Mesendoderm (in vitro differentiated cells): ENCODE measurements around the gene PLXNC1.

Experiments used
- DNase-seq: peaks from one replicate; pipeline ENCODE4 v3.0.0; 2013
- H2AK5ac ChIP-seq: 2 replicates; pipeline ENCODE4 v1.6.1; 2013; ENCODE audit warnings: low read length, inconsistent platforms
- H2BK120ac ChIP-seq: 2 replicates; pipeline ENCODE4 v1.6.1; 2013; ENCODE audit warnings: low read depth, mild to moderate bottlenecking, low read length, moderate library complexity, mixed read lengths
- H2BK15ac ChIP-seq: replicated peaks from 2 replicates; pipeline ENCODE4 v1.6.1; 2013; ENCODE audit warnings: low read depth, mild to moderate bottlenecking, moderate library complexity
- H2BK5ac ChIP-seq: 2 replicates; pipeline ENCODE4 v1.6.1; 2013; ENCODE audit warnings: low read length, inconsistent platforms
- H3K18ac ChIP-seq: 2 replicates; pipeline ENCODE4 v1.6.1; 2013; ENCODE audit warnings: mild to moderate bottlenecking, low read length, mixed read lengths
- H3K23ac ChIP-seq: one replicate; pipeline ENCODE4 v1.6.1; 2013; ENCODE audit warnings: low read length
- H3K27ac ChIP-seq: 2 replicates; pipeline ENCODE4 v1.5.1; 2013; ENCODE audit warnings: low read depth, mild to moderate bottlenecking, inconsistent platforms, low read length, moderate library complexity
- H3K27me3 ChIP-seq: 2 replicates; pipeline ENCODE4 v1.6.1; 2013; ENCODE audit warnings: low read length, control low read depth, mild to moderate bottlenecking, inconsistent platforms; ENCODE audit not compliant: insufficient read depth, poor library complexity
- H3K36me3 ChIP-seq: 2 replicates; pipeline ENCODE4 v1.6.1; 2013; ENCODE audit warnings: low read length, inconsistent platforms; ENCODE audit not compliant: control insufficient read depth, insufficient read depth
- H3K4ac ChIP-seq: one replicate; pipeline ENCODE4 v1.6.1; 2013; ENCODE audit warnings: low read depth, mild to moderate bottlenecking, low read length, moderate library complexity
- H3K4me1 ChIP-seq: 2 replicates; pipeline ENCODE4 v1.6.1; 2013; ENCODE audit warnings: low read depth, low read length, inconsistent platforms; ENCODE audit not compliant: control insufficient read depth
- H3K4me2 ChIP-seq: 2 replicates; pipeline ENCODE4 v1.6.1; 2013; ENCODE audit warnings: low read length
- H3K4me3 ChIP-seq: 2 replicates; pipeline ENCODE4 v1.5.1; 2013; ENCODE audit warnings: mild to moderate bottlenecking, low read length
- H3K56ac ChIP-seq: one replicate; pipeline ENCODE4 v1.6.1; 2013; ENCODE audit warnings: low read length
- H3K79me1 ChIP-seq: 2 replicates; pipeline ENCODE4 v1.6.1; 2013; ENCODE audit warnings: low read length, inconsistent platforms
- H3K79me2 ChIP-seq: 2 replicates; pipeline ENCODE4 v1.6.1; 2013; ENCODE audit warnings: mild to moderate bottlenecking, low read length; ENCODE audit not compliant: control insufficient read depth, insufficient read depth
- H3K9ac ChIP-seq: 2 replicates; pipeline ENCODE4 v1.6.1; 2013; ENCODE audit warnings: low read length, inconsistent platforms
- H4K5ac ChIP-seq: one replicate; pipeline ENCODE4 v1.6.1; 2013; ENCODE audit warnings: low read length
- H4K8ac ChIP-seq: one replicate; pipeline ENCODE4 v1.6.1; 2013; ENCODE audit warnings: low read depth, mild to moderate bottlenecking, control low read depth, low read length, moderate library complexity
- WGBS: extraction: QIAGEN DNeasy Blood & Tissue Kit; methylation state at CpG from one replicate; pipeline ENCODE4 v1.1.7; 2013; ENCODE audit warnings: low lambda C conversion rate, missing lambda C conversion rate; ENCODE audit not compliant: insufficient coverage; ENCODE audit errors: extremely low coverage; 5-methylcytosine and 5-hydroxymethylcytosine counted together

PLXNC1 gene

GRCh38 chr12:94267921-94268471 lies 119.6 kb downstream of the PLXNC1 start:
- no CpG with 5 or more reads among the region's 5 CpGs for WGBS
- H3K79me1 ChIP-seq = no peaks in the 10 kb centered on the region
- no peak overlapping the region for H3K56ac ChIP-seq
- no peak overlapping the region for H3K9ac ChIP-seq
- H2BK120ac ChIP-seq = no peak overlapping the region
- no peak overlapping the region for H2BK5ac ChIP-seq
- H3K4ac ChIP-seq = no peak overlapping the region
- no peak overlapping the region for H4K8ac ChIP-seq
- no peak overlapping the region for H4K5ac ChIP-seq
- H3K27ac ChIP-seq = no peak overlapping the region
- H3K36me3 ChIP-seq = no peaks in the 10 kb centered on the region
- H3K23ac ChIP-seq = no peak overlapping the region
- H3K79me2 ChIP-seq = no peaks in the 10 kb centered on the region
- no peak overlapping the region for H3K18ac ChIP-seq
- peaks cover 7% of the 10 kb centered on the region for H3K4me1 ChIP-seq
- no peaks in the 10 kb centered on the region for H3K27me3 ChIP-seq
- no peak overlapping the region for H2AK5ac ChIP-seq
- H2BK15ac ChIP-seq = no peak overlapping the region
- no peak for DNase-seq
- H3K4me2 ChIP-seq = no peak overlapping the region
- H3K4me3 ChIP-seq = no peak overlapping the region

GRCh38 chr12:94269316-94269999 lies 121.1 kb downstream of the PLXNC1 start:
- H4K5ac ChIP-seq = no peak overlapping the region
- H3K18ac ChIP-seq = no peak overlapping the region
- no peak overlapping the region for H4K8ac ChIP-seq
- H3K27me3 ChIP-seq = no peaks in the 10 kb centered on the region
- H3K56ac ChIP-seq = no peak overlapping the region
- H2AK5ac ChIP-seq = no peak overlapping the region
- H3K9ac ChIP-seq = no peak overlapping the region
- no peak for DNase-seq
- H3K4me3 ChIP-seq = no peak overlapping the region
- H3K79me1 ChIP-seq = no peaks in the 10 kb centered on the region
- no peaks in the 10 kb centered on the region for H3K79me2 ChIP-seq
- H2BK15ac ChIP-seq = no peak overlapping the region
- no peak overlapping the region for H3K23ac ChIP-seq
- H3K36me3 ChIP-seq = no peaks in the 10 kb centered on the region
- H3K4ac ChIP-seq = no peak overlapping the region
- no peak overlapping the region for H3K27ac ChIP-seq
- H3K4me2 ChIP-seq = no peak overlapping the region
- WGBS = no CpG with 5 or more reads among the region's 4 CpGs
- no peak overlapping the region for H2BK120ac ChIP-seq
- H2BK5ac ChIP-seq = no peak overlapping the region
- no peaks in the 10 kb centered on the region for H3K4me1 ChIP-seq

DNA sequence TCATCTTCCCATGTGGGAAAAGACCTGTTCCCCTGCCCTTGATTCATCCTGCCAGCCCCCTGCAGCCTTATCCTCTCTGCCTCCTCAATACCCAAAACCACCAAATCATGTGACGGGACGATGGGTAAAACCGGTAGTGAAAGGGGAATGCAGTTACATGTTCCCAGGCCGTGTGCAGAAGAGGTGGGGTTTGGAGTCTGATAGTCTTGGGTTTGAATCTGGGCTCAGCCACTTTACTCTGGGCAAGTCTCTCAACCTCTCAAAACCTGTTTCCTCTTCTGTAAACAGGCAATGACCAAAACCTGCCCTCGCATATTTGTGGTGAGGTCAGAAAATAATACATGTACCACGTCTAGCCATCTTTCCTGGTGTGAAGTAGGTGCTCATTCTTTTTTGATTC lies 123.0 kb downstream of the PLXNC1 start:
- Histone ChIP-seq H3K18ac (no peak overlapping the region), H3K36me3 (no peaks in the 10 kb centered on the region), H2BK120ac (no peak overlapping the region), H4K5ac (no peak overlapping the region), H3K27ac (no peak overlapping the region), H2BK5ac (no peak overlapping the region), H3K56ac (no peak overlapping the region), H3K79me1 (no peaks in the 10 kb centered on the region), H3K9ac (no peak overlapping the region), H3K4me1 (no peaks in the 10 kb centered on the region), H3K4me2 (no peak overlapping the region), H3K23ac (no peak overlapping the region), H2AK5ac (no peak overlapping the region), H2BK15ac (no peak overlapping the region), H3K4me3 (no peak overlapping the region), H4K8ac (no peak overlapping the region), H3K4ac (no peak overlapping the region), H3K79me2 (no peaks in the 10 kb centered on the region), H3K27me3 (no peaks in the 10 kb centered on the region)
- no peak for DNase-seq
- no CpG with 5 or more reads among the region's 6 CpGs for WGBS

- no peaks in the 10 kb centered on the region for H3K79me2 ChIP-seq
- DNase-seq = no peak
- H4K5ac ChIP-seq = no peak overlapping the region
- no CpG with 5 or more reads among the region's 5 CpGs for WGBS
- H3K4me1 ChIP-seq = no peaks in the 10 kb centered on the region
- no peak overlapping the region for H3K4ac ChIP-seq
- no peaks in the 10 kb centered on the region for H3K27me3 ChIP-seq
- no peaks in the 10 kb centered on the region for H3K36me3 ChIP-seq
- H4K8ac ChIP-seq = no peak overlapping the region
- no peak overlapping the region for H3K56ac ChIP-seq
- H3K79me1 ChIP-seq = no peaks in the 10 kb centered on the region
- no peak overlapping the region for H3K4me3 ChIP-seq
- no peak overlapping the region for H3K18ac ChIP-seq
- H2AK5ac ChIP-seq = no peak overlapping the region
- no peak overlapping the region for H3K27ac ChIP-seq
- H3K23ac ChIP-seq = no peak overlapping the region
- no peak overlapping the region for H2BK5ac ChIP-seq
- H2BK120ac ChIP-seq = no peak overlapping the region
- no peak overlapping the region for H3K9ac ChIP-seq
- H3K4me2 ChIP-seq = no peak overlapping the region
- H2BK15ac ChIP-seq = no peak overlapping the region
Measured at GRCh38 chr12:94272280-94272679, 123.9 kb downstream of the PLXNC1 start.

DNA sequence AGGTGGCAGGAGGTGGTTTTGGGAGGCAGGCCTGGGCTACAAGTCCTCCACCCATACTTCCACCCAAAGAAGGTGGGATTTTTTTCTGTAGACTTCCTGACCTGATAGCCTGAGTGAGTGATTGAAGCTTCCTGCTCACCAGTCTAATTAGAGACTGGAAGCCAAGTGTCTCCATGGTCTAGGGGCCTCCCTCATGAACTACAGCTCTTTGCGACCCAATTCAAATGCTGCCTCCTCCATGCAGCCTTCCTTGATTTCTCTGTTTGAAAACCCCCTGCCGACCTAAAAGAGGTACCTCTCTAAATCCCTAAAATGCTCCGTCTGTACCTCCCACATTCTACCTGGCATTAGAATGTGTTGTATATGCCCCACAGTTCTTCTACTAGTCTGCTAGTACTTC lies 124.9 kb downstream of the PLXNC1 start:
- Histone ChIP-seq H2BK5ac (no peak overlapping the region), H3K27me3 (no peaks in the 10 kb centered on the region)
- WGBS = no CpG with 5 or more reads among the region's 3 CpGs

GRCh38 chr12:94276725-94277124 lies 128.3 kb downstream of the PLXNC1 start:
- DNase-seq = no peak
- no peak overlapping the region for H2BK120ac ChIP-seq
- H3K9ac ChIP-seq = no peak overlapping the region
- H3K56ac ChIP-seq = no peak overlapping the region
- no peaks in the 10 kb centered on the region for H3K36me3 ChIP-seq
- H3K23ac ChIP-seq = no peak overlapping the region
- H3K4me3 ChIP-seq = no peak overlapping the region
- no peak overlapping the region for H3K18ac ChIP-seq
- H2AK5ac ChIP-seq = no peak overlapping the region
- no peak overlapping the region for H3K4me2 ChIP-seq
- H3K4me1 ChIP-seq = no peaks in the 10 kb centered on the region
- no peaks in the 10 kb centered on the region for H3K27me3 ChIP-seq
- H3K79me2 ChIP-seq = no peaks in the 10 kb centered on the region
- no peak overlapping the region for H4K5ac ChIP-seq
- H2BK5ac ChIP-seq = no peak overlapping the region
- H2BK15ac ChIP-seq = no peak overlapping the region
- no peaks in the 10 kb centered on the region for H3K79me1 ChIP-seq
- no peak overlapping the region for H3K4ac ChIP-seq
- no peak overlapping the region for H4K8ac ChIP-seq
- H3K27ac ChIP-seq = no peak overlapping the region
- no CpG with 5 or more reads among the region's 6 CpGs for WGBS

More for the DNA sequence above, 124.9 kb downstream of the PLXNC1 start:
- H3K4ac ChIP-seq = no peak overlapping the region
- no peak overlapping the region for H2BK15ac ChIP-seq
- no peak overlapping the region for H2AK5ac ChIP-seq
- H3K79me1 ChIP-seq = no peaks in the 10 kb centered on the region
- no peak overlapping the region for H3K27ac ChIP-seq
- no peak overlapping the region for H3K9ac ChIP-seq
- H4K5ac ChIP-seq = no peak overlapping the region
- no peak overlapping the region for H3K56ac ChIP-seq
- no peak overlapping the region for H2BK120ac ChIP-seq
- DNase-seq = no peak
- no peak overlapping the region for H3K18ac ChIP-seq
- H3K36me3 ChIP-seq = no peaks in the 10 kb centered on the region
- H3K4me3 ChIP-seq = no peak overlapping the region
- no peak overlapping the region for H4K8ac ChIP-seq
- H3K79me2 ChIP-seq = no peaks in the 10 kb centered on the region
- H3K4me1 ChIP-seq = no peaks in the 10 kb centered on the region
- no peak overlapping the region for H3K4me2 ChIP-seq
- no peak overlapping the region for H3K23ac ChIP-seq
